ENCODE results near the gene DNAJB6.

DNAJB6 gene

GRCh38 chr7:157442456-157442855 is 105.7 kb downstream of the DNAJB6 start:
- H3K9me3 Mint-ChIP-seq = no peaks in the 10 kb centered on the region
- H3K27ac Mint-ChIP-seq = no peak overlapping the region
- no peak overlapping the region for H3K4me3 Mint-ChIP-seq
- H3K27me3 Mint-ChIP-seq (ENCODE audit: low read depth) = peaks cover 16% of the 10 kb centered on the region
- no peaks in the 10 kb centered on the region for H3K4me1 Mint-ChIP-seq
- H3K36me3 Mint-ChIP-seq (ENCODE audit: low read depth) = peaks cover 5% of the 10 kb centered on the region
- TF ChIP-seq CTCF (IDR thresholded peaks at IDR 0.05; ENCODE audit: unreplicated experiment in 3 of 3) = no peak

DNA sequence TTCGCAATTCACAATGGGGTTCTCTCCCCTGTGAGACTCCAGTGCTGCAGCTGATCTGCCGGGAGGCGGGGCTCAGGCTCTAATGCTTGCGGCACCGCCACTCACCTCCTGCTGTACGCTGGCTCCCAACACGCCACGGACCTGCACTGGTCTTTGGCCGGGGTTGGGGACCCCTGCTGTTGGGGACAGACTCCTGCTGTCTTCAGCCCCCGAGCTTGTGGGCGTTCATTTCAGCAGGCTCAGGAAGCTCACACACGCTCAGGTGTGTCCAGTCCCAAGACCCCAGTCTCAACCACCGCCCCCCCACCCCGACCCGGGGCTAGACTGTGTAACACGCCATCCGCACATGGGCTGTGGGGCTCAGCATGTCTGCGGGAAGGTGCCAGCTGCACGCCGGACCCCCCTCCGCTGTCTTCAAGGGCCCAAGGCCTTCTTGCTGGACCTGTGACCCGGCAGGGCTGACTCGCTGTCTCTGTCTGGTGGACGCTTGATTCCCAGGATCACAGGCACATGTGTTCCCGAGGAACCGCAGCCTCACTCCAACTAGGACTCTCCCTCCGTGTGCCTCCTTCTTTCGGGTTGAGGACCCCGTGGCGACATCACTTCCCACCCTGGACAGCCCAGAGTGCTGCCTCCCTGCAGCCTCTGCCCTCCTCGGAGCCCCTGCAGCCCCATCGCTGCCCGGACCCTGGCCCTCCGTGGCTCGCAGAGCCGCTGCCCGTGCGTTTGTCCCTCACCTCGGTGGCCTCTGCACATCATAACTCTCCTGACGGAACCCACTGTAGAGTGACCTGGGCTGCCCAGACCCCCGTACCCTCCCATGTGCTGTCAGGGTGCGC is 106.4 kb downstream of the DNAJB6 start:
- H3K9me3 Mint-ChIP-seq = no peaks in the 10 kb centered on the region
- TF ChIP-seq CTCF (IDR thresholded peaks at IDR 0.05; ENCODE audit: unreplicated experiment in 3 of 3) = no peak
- H3K27ac Mint-ChIP-seq = no peak overlapping the region
- H3K36me3 Mint-ChIP-seq (ENCODE audit: low read depth) = peaks cover 5% of the 10 kb centered on the region
- H3K4me3 Mint-ChIP-seq = no peak overlapping the region
- H3K4me1 Mint-ChIP-seq = no peaks in the 10 kb centered on the region
- peaks cover 18% of the 10 kb centered on the region for H3K27me3 Mint-ChIP-seq (ENCODE audit: low read depth)

- Mint-ChIP-seq H3K4me1 (no peaks in the 10 kb centered on the region), H3K9me3 (no peaks in the 10 kb centered on the region), H3K27me3 (ENCODE audit: low read depth) (peaks cover 16% of the 10 kb centered on the region), H3K27ac (no peak overlapping the region), H3K4me3 (no peak overlapping the region), H3K36me3 (ENCODE audit: low read depth) (peaks cover 5% of the 10 kb centered on the region)
- TF ChIP-seq CTCF (IDR thresholded peaks at IDR 0.05; ENCODE audit: unreplicated experiment in 3 of 3) = no peak
Observed at GRCh38 chr7:157444011-157444842, 107.4 kb downstream of the DNAJB6 start.

DNA sequence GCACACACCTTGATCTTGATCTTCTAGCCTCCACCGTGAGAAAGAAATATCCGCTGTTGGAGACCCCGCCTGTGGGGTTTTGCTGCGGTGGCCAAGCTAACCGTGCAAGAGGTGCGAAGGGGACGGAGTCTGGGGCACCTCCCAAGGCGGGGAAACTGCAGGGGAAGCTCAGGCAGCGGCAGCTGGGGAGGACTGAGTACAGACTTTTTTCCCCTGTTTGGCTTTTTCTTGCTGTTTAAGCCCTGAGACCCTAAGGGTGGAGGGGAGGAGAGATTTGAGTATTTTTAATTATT is 108.0 kb downstream of the DNAJB6 start:
- TF ChIP-seq CTCF (IDR thresholded peaks at IDR 0.05; ENCODE audit: unreplicated experiment in 3 of 3) = no peak
- Mint-ChIP-seq H3K4me1 (no peaks in the 10 kb centered on the region), H3K9me3 (no peaks in the 10 kb centered on the region), H3K27me3 (ENCODE audit: low read depth) (peaks cover 11% of the 10 kb centered on the region), H3K4me3 (no peak overlapping the region), H3K36me3 (ENCODE audit: low read depth) (peaks cover under 1% of the 10 kb centered on the region), H3K27ac (no peak overlapping the region)

DNA sequence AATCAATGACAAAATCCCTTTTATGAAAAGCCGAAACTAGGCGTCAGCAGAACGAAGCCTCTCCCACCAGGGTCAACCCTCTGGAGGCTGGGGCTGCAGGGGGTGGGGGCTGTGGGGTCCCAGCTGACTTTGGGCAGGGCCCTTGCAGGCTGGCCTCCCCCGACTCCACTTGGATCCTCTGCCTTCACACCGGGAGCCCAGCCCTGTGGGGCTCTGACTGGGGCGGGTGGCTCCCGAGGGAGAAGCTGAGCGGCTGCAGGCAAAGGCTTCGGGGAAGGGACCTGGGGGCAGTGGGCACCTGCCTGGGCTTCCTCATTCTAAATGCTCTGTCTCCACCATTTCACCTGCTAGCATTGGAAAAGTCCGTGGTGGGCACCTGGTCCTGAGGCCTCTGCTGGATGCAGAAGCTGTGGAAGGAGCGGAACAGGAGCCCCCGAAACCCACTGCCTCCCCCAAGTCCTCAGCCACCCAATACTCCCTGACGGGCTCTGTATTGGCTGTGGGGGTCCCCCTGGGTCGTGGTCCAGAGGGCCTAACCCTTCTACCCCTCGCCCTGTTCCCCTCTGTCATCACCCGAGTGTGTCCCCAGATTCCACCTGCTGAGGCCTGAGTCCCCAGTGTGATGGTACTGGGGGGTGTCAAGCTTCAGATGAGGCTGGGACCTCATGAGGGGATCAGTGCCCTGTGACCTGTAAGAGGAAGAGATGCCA is 108.6 kb downstream of the DNAJB6 start:
- Mint-ChIP-seq H3K36me3 (ENCODE audit: low read depth) (no peaks in the 10 kb centered on the region), H3K4me3 (no peak overlapping the region), H3K9me3 (peaks cover 3% of the 10 kb centered on the region), H3K4me1 (no peaks in the 10 kb centered on the region), H3K27me3 (ENCODE audit: low read depth) (peaks cover 10% of the 10 kb centered on the region), H3K27ac (no peak overlapping the region)
- no peak for TF ChIP-seq CTCF (IDR thresholded peaks at IDR 0.05; ENCODE audit: unreplicated experiment in 3 of 3)

Measured in nephron (organoid).